Heart right ventricle (tissue), 16 donors: ENCODE measurements around the gene U2AF1L4. TPM values are rescaled to one million over a fixed set of nuclear protein-coding genes. Genes with fewer than 3 reads are reported as not detected.

ENCODE experiments used
- ATAC-seq, 8 donors: fragments of 200-7000 bp; cut with Tn5 transposase; one replicate each; pipeline ENCODE4 v1.9.1; 2020; ENCODE audit warnings: mild to moderate bottlenecking in 8 of 8, moderate library complexity in 8 of 8, moderate number of reproducible peaks in 1 of 8
- DNase-seq, 2 donors: peaks; one replicate each; pipeline ENCODE4 v3.0.0-alpha.2; 2020
- H3K27ac ChIP-seq, 10 donors: fragments of 200-600 bp; sonication (generic) in 2 of 10; one replicate each; pipeline versions ENCODE4 v1.5.0 to v1.8.0; 2020 to 2022; ENCODE audit warnings: mild to moderate bottlenecking in 3 of 10
- H3K27me3 ChIP-seq, 7 donors: fragments of 200-600 bp; one replicate each; pipeline ENCODE4 v1.8.0; 2021 to 2022; ENCODE audit warnings: mild to moderate bottlenecking in 2 of 7
- H3K36me3 ChIP-seq, 9 donors: fragments of 200-600 bp; sonication (generic) in 1 of 9; one replicate each; pipeline versions ENCODE4 v1.5.0 to v1.8.0; 2020 to 2022; ENCODE audit warnings: mild to moderate bottlenecking in 2 of 9
- H3K4me1 ChIP-seq, 9 donors: fragments of 200-600 bp; sonication (generic) in 1 of 9; one replicate each; pipeline versions ENCODE4 v1.5.0 to v1.8.0; 2020 to 2022; ENCODE audit warnings: mild to moderate bottlenecking in 4 of 9
- H3K4me3 ChIP-seq, 10 donors: fragments of 200-600 bp; sonication (generic) in 2 of 10; one replicate each; pipeline versions ENCODE4 v1.5.0 to v1.8.0; 2020 to 2022; ENCODE audit warnings: mild to moderate bottlenecking in 7 of 10, moderate library complexity in 2 of 10
- H3K9me3 ChIP-seq, 11 donors: fragments of 200-600 bp in 10 of 11; sonication (generic) in 2 of 11; one replicate each; pipeline versions ENCODE4 v1.5.0 to v1.8.0; 2013 to 2022; ENCODE audit warnings: mild to moderate bottlenecking in 2 of 11, control low read depth in 1 of 11, moderate library complexity in 1 of 11
- WGBS, 2 donors: extraction: QIAGEN DNeasy Blood & Tissue Kit; methylation state at CpG; one replicate each; pipeline ENCODE4 v1.1.7; 2013; ENCODE audit warnings: inconsistent platforms in 1 of 2; 5-methylcytosine and 5-hydroxymethylcytosine counted together
- intact Hi-C, 10 donors: fragments of 100-400 bp; cut with DNase I; formaldehyde crosslinking; loops; one replicate each; pipeline versions ENCODE4 v1.11.1 to v1.14.2; 2022
- polyA plus RNA-seq, 2 donors: library from polyadenylated mRNA; stranded (reverse); fragments of 200-250 nt; gene quantifications; one replicate each; pipeline ENCODE4 v1.2.3, GENCODE V29; 2013
- total RNA-seq, 10 donors: library from RNA; stranded (reverse); fragmentation: NEBNext Ultra II Directional in 3 of 10; extraction: Animal tissue kit (Norgen Biotek cat#: 25700) in 3 of 10; gene quantifications; one replicate each; pipeline versions ENCODE4 v1.2.1 to v1.2.4, GENCODE V29; 2021 to 2023
- TF ChIP-seq, protein P1 (sequence below), 9 donors: fragments of 200-600 bp; sonication (generic) in 2 of 9; IDR thresholded peaks; one replicate each; pipeline versions ENCODE4 v1.5.0 to v1.8.0; 2021 to 2022; ENCODE audit warnings: antibody characterized with exemption in 9 of 9, mild to moderate bottlenecking in 5 of 9, moderate library complexity in 1 of 9
- donor health status: Arrhythmogenic right ventricular cardiomyopathy.
- donor health status: ischemic (EF 13 %, LVEDD 7.1; RV severe dilation, severe dysfunction).
- donor health status: healthy with polysubstance abuse.
- donor health status: DM: no; HTN: yes; CAD: no.
- donor health status: DM: no; HTN: no; CAD: no.
- donor health status: ischemic (EF 25% LVEDD 6.9; RV normal size, moderate dysfunction).
- donor health status: ischemic (EF 25% LVEDD 5.7; RV mildly dilated, moderate dysfunction).
- donor health status: healthy.
- donor health status: DM: yes; HTN: yes; CAD: no.
- donor health status: Ischemic cardiomyopathy.
- donor health status: ischemic (EF 35%, LVEDD 5.7; RV mildly dilated, moderate dysfunction).
- donor health status: nonischemic (EF 11% LVEDD 7.7; RV severe dilation, severe dysfunction).
- donor health status: DM: yes; HTN: yes; CAD: no.
- donor health status: PGD.
- donor health status: ischemic (EF 29% LVEDD 5.4; RV normal size, mild dysfunction).
- donor health status: nonischemic (EF 23%, LVEDD 6.1; RV moderate dilation, normal function).

U2AF1L4 gene
- total and polyA plus RNA-seq, 12 donors = 11.5 to 57.7 (median 20.3) TPM

DNA sequence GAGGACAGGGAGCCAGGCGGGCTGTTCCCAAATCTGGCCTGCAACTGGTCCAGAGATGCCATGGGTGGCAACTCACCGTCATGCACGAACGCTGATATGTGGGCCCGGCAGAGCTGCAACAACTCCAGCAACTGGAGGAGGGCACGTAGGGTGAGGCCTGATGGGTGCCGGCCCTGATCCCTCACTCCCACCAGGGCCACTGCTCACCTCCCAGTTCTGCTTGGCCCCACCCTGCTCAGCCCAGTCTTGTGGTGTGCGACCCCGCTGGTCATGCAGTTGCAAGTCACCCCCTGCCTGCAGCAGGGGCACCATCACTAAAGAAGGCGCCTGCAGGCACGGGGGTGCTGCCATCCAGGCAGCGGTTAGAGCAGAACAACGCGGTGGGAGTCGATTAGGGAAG lies 47.1 kb upstream of the U2AF1L4 start:
- WGBS, 2 donors = 82 to 87% methylated on average over 15 of the region's 15 CpGs
- Histone ChIP-seq H3K36me3 (no peaks in the 10 kb centered on the region), H3K4me1 (no peaks in the 10 kb centered on the region), H3K4me3 (no peak overlapping the region), H3K27ac (no peak overlapping the region), H3K9me3 (no peaks in the 10 kb centered on the region), H3K27me3 (peaks cover 0 to 22% (median 18%) of the 10 kb centered on the region in 7 donors)
- ATAC-seq (no peak), DNase-seq (no peak)
- intact Hi-C loops = no loop called here
- TF ChIP-seq, protein P1, sequence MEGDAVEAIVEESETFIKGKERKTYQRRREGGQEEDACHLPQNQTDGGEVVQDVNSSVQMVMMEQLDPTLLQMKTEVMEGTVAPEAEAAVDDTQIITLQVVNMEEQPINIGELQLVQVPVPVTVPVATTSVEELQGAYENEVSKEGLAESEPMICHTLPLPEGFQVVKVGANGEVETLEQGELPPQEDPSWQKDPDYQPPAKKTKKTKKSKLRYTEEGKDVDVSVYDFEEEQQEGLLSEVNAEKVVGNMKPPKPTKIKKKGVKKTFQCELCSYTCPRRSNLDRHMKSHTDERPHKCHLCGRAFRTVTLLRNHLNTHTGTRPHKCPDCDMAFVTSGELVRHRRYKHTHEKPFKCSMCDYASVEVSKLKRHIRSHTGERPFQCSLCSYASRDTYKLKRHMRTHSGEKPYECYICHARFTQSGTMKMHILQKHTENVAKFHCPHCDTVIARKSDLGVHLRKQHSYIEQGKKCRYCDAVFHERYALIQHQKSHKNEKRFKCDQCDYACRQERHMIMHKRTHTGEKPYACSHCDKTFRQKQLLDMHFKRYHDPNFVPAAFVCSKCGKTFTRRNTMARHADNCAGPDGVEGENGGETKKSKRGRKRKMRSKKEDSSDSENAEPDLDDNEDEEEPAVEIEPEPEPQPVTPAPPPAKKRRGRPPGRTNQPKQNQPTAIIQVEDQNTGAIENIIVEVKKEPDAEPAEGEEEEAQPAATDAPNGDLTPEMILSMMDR (IDR thresholded peaks at IDR 0.05) = no peak

DNA sequence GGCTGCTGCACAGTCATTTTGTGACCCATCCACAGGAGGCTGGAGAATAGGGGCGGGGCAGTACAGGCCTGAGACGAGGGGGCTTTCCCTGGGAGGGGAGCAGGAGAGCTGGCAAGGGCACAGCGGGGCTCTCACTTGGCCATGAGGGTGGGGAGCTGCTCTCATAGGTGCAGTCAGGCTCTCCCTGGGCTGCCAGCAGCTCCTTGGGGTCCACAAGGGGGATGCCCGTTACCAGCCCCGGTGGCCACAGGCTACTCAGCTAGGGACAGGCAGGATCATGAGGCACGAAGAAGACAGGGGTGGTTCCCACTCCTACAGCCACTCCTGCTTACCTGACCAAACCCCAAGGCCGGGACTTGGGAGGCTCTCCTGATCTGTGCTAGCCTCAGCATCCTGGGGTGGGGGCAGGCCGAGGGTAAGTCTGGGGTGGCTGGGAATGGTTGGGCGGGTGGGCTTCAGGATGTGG lies 46.6 kb upstream of the U2AF1L4 start:
- Histone ChIP-seq H3K27ac (no peak overlapping the region), H3K4me3 (no peak overlapping the region), H3K27me3 (peaks cover 0 to 20% (median 13%) of the 10 kb centered on the region in 7 donors), H3K36me3 (no peaks in the 10 kb centered on the region), H3K4me1 (no peaks in the 10 kb centered on the region), H3K9me3 (no peaks in the 10 kb centered on the region)
- ATAC-seq (no peak), DNase-seq (no peak)
- intact Hi-C loops = no loop called here
- 83 to 91% methylated on average over 9 of the region's 9 CpGs for WGBS, 2 donors
- TF ChIP-seq, protein P1 (IDR thresholded peaks at IDR 0.05) = no peak

DNA sequence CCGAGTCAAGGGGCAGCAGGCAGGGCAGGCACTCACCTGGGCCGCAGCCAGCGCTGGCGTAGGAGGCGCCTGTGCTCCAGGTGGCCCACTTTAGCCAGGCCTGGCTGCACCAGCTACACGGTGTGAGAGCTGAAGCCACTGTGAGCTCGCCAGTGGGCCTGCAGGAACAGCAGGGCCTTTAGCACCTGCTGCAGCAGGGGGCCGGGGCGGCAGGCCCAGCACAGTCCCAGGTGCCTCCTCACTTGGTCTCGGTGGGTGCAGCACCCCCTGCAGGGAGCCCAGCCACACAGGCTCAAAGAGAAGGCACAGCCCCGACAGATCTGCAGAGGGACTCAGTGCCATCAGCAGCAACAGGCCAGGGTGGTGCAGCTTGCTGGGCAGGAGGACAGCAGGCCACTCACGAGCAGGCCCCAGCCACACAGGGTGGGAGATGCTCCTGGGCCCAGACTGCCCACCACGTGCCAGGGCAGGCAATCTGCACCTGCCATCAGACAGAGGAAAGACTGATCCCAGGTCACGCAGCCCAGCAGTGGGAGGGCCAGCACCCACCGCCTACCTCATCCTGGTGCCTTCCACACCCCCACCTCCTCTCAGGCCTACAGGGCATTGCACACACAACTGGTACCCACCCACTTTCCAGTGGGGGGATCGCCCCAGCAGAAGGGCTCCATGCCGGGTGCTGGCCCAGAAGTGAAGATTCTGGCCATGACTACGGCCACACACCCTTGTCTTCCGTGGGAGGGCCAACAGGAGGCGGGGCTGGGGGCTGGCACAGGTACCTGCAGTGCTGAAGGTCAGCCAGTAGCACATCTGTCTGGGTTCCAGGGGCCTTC lies 46.0 kb upstream of the U2AF1L4 start:
- no peaks in the 10 kb centered on the region for H3K4me1 ChIP-seq
- WGBS, 2 donors = 58 to 63% methylated on average over 20 of the region's 20 CpGs
- H3K27me3 ChIP-seq = peaks cover 0 to 14% (median 7%) of the 10 kb centered on the region in 7 donors
- H3K27ac ChIP-seq = no peak overlapping the region
- DNase-seq (no peak), ATAC-seq (peak in 2 of 8 donors; percentile 15 to 41)
- H3K4me3 ChIP-seq = no peak overlapping the region
- no peaks in the 10 kb centered on the region for H3K9me3 ChIP-seq
- no peaks in the 10 kb centered on the region for H3K36me3 ChIP-seq
- TF ChIP-seq, protein P1 (IDR thresholded peaks at IDR 0.05) = peak in 1 of 9 donors; percentile 19
- intact Hi-C loops = no loop called here

DNA sequence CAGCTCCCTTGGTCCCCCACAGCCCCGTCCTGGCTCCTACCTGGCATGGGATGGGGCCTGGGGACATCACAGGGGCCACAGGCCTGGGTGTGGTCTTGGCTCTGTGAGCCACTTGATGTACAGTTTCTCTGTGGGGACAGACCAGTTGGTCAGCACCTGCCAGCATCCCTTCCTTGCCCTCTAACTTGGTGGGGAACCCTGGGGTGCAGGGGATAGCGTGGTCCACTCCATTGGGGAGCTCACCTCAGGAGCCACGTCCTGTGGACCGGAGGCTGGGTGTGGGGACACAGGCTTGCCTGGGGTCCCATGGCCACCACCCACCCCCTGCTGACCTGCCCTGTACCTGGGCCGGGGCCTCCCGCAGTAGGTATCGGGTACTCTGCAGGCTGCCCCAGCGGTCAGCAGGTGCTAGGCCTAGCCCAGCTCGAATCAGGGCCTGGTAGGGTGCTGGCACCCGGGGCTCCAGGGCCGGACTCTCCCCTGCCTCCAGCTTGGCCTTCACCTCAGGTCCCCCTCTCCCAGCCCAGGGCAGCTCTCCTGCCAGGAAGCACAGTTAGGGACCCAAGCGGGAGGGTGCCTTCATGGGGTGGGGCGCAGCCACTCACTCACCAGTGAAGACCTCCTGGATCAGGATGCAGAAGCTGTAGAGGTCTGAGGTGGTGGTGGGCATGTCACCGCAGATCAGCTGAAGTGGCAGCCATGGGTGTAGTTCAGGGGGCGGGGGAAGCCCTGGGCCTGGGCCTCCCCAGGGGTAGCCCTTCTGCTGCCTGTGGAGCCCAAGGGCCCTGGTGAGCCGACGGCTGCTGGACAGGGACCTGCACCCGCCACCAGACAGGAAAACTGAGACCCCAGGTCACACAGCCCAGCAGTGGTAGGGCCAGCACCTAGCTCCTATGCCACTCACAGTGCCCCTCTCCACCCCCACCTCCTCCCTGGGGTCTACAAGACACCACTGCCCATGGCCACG lies 45.0 kb upstream of the U2AF1L4 start:
- 86 to 88% methylated on average over 19 of the region's 19 CpGs for WGBS, 2 donors

More for the DNA sequence above, 45.0 kb upstream of the U2AF1L4 start:
- no peak for ATAC-seq
- no peak for DNase-seq
- TF ChIP-seq, protein P1 (IDR thresholded peaks at IDR 0.05) = no peak
- H3K4me3 ChIP-seq = no peak overlapping the region
- intact Hi-C loops = no loop called here
- peaks cover 0 to 6% (median 0%) of the 10 kb centered on the region in 7 donors for H3K27me3 ChIP-seq
- H3K9me3 ChIP-seq = no peaks in the 10 kb centered on the region
- H3K36me3 ChIP-seq = peaks cover 0 to 8% (median 0%) of the 10 kb centered on the region in 9 donors
- no peaks in the 10 kb centered on the region for H3K4me1 ChIP-seq
- no peak overlapping the region for H3K27ac ChIP-seq
